Muscle of leg (tissue), 11 donors: ENCODE data around the gene KCNH2. TPM values are rescaled to one million over a fixed set of nuclear protein-coding genes. Genes with fewer than 3 reads are reported as not detected.

Experiments used
- DNase-seq: peaks from one replicate; pipeline ENCODE4 v3.0.0; 2013
- H3K27ac ChIP-seq: one replicate; pipeline ENCODE4 v1.5.1; 2013; ENCODE audit warnings: mild to moderate bottlenecking, low read length, control low read depth
- H3K27me3 ChIP-seq: one replicate; pipeline ENCODE4 v1.6.1; 2013; ENCODE audit warnings: low read length; ENCODE audit not compliant: control insufficient read depth, insufficient read depth
- H3K36me3 ChIP-seq: one replicate; pipeline ENCODE4 v1.6.1; 2013; ENCODE audit warnings: low read length; ENCODE audit not compliant: control insufficient read depth, insufficient read depth
- H3K4me1 ChIP-seq: one replicate; pipeline ENCODE4 v1.6.1; 2013; ENCODE audit warnings: low read length; ENCODE audit not compliant: control insufficient read depth, insufficient read depth
- H3K4me3 ChIP-seq: one replicate; pipeline ENCODE4 v1.5.1; 2013; ENCODE audit warnings: low read length, control low read depth
- H3K9me3 ChIP-seq: replicated peaks from 2 replicates; pipeline ENCODE4 v1.6.1; 2013; ENCODE audit warnings: low read depth, low read length; ENCODE audit not compliant: control insufficient read depth
- WGBS: methylation state at CpG from one replicate; pipeline ENCODE4 v1.1.5; 2013; ENCODE audit warnings: missing lambda C conversion rate; ENCODE audit not compliant: insufficient coverage; 5-methylcytosine and 5-hydroxymethylcytosine counted together
- polyA plus RNA-seq, 8 donors: library from polyadenylated mRNA; unstranded; fragments of 120-200 nt; gene quantifications; one replicate each; pipeline versions ENCODE4 v1.2.1 to v1.2.3, GENCODE V29; 2013; ENCODE audit warnings: inconsistent platforms in 1 of 8, low replicate concordance in 1 of 8; ENCODE audit not compliant: insufficient read length in 8 of 8, insufficient read depth in 1 of 8
- total RNA-seq: library from RNA; stranded (reverse); fragments of 120-200 nt; gene quantifications from one replicate; pipeline ENCODE4 v1.2.4, GENCODE V29; 2013

KCNH2 gene
- total and polyA plus RNA-seq, 9 donors: 9.7 to 26.9 (median 19.6) TPM

- DNase-seq: no peak
- Histone ChIP-seq H3K9me3 (no peaks in the 10 kb centered on the region), H3K27ac (no peak overlapping the region), H3K27me3 (peaks cover 16% of the 10 kb centered on the region), H3K4me1 (peaks cover 35% of the 10 kb centered on the region), H3K4me3 (no peak overlapping the region), H3K36me3 (no peaks in the 10 kb centered on the region)
- WGBS: 63% methylated on average over 20 of the region's 23 CpGs
Observed at GRCh38 chr7:151006590-151007300, 28.6 kb upstream of the KCNH2 start.

- WGBS: 51% methylated on average over 3 of the region's 9 CpGs
- no peaks in the 10 kb centered on the region for H3K36me3 ChIP-seq
Observed at GRCh38 chr7:151005566-151005965, 27.4 kb upstream of the KCNH2 start.

GRCh38 chr7:151003572-151003971 is 25.5 kb upstream of the KCNH2 start:
- no peak overlapping the region for H3K4me3 ChIP-seq
- H3K36me3 ChIP-seq: no peaks in the 10 kb centered on the region
- H3K27ac ChIP-seq: no peak overlapping the region
- H3K4me1 ChIP-seq: peaks cover 16% of the 10 kb centered on the region
- no peaks in the 10 kb centered on the region for H3K9me3 ChIP-seq
- WGBS: 62% methylated on average over 10 of the region's 12 CpGs
- DNase-seq: no peak
- H3K27me3 ChIP-seq: peaks cover 1% of the 10 kb centered on the region

More at GRCh38 chr7:151005566-151005965, 27.4 kb upstream of the KCNH2 start:
- Histone ChIP-seq H3K9me3 (no peaks in the 10 kb centered on the region), H3K4me1 (peaks cover 32% of the 10 kb centered on the region), H3K27ac (no peak overlapping the region), H3K27me3 (peaks cover 14% of the 10 kb centered on the region), H3K4me3 (no peak overlapping the region)
- no peak for DNase-seq

- Histone ChIP-seq H3K27ac (no peak overlapping the region), H3K4me1 (peaks cover 5% of the 10 kb centered on the region), H3K4me3 (no peak overlapping the region), H3K27me3 (no peaks in the 10 kb centered on the region), H3K36me3 (no peaks in the 10 kb centered on the region), H3K9me3 (no peaks in the 10 kb centered on the region)
- no peak for DNase-seq
- 97% methylated on average over 11 of the region's 16 CpGs for WGBS
Observed at GRCh38 chr7:151001546-151001945, 23.4 kb upstream of the KCNH2 start.

- WGBS: 90% methylated on average over 11 of the region's 13 CpGs
- no peak for DNase-seq
- no peaks in the 10 kb centered on the region for H3K36me3 ChIP-seq
- no peaks in the 10 kb centered on the region for H3K9me3 ChIP-seq
- H3K27me3 ChIP-seq: no peaks in the 10 kb centered on the region
- no peak overlapping the region for H3K4me3 ChIP-seq
- peaks cover 5% of the 10 kb centered on the region for H3K4me1 ChIP-seq
- no peak overlapping the region for H3K27ac ChIP-seq
Observed at GRCh38 chr7:151000897-151001495, 22.9 kb upstream of the KCNH2 start.

- Histone ChIP-seq H3K9me3 (no peaks in the 10 kb centered on the region), H3K27ac (no peak overlapping the region), H3K27me3 (no peaks in the 10 kb centered on the region), H3K4me1 (peaks cover 11% of the 10 kb centered on the region), H3K36me3 (no peaks in the 10 kb centered on the region), H3K4me3 (no peak overlapping the region)
- DNase-seq: no peak
- WGBS: 91% methylated on average over 5 of the region's 5 CpGs
Observed at GRCh38 chr7:150999497-151000230, 21.5 kb upstream of the KCNH2 start.

GRCh38 chr7:150999001-150999400 is 20.9 kb upstream of the KCNH2 start:
- WGBS: 91% methylated on average over 11 of the region's 12 CpGs
- DNase-seq: no peak

GRCh38 chr7:150998341-150998740 is 20.2 kb upstream of the KCNH2 start:
- H3K4me1 ChIP-seq: peaks cover 16% of the 10 kb centered on the region
- H3K9me3 ChIP-seq: no peaks in the 10 kb centered on the region
- no peak for DNase-seq
- no peak overlapping the region for H3K27ac ChIP-seq
- WGBS: 84% methylated on average over 18 of the region's 20 CpGs
- H3K27me3 ChIP-seq: no peaks in the 10 kb centered on the region
- no peak overlapping the region for H3K4me3 ChIP-seq
- H3K36me3 ChIP-seq: no peaks in the 10 kb centered on the region

More at GRCh38 chr7:150999001-150999400, 20.9 kb upstream of the KCNH2 start:
- H3K4me3 ChIP-seq: no peak overlapping the region
- H3K36me3 ChIP-seq: no peaks in the 10 kb centered on the region
- no peak overlapping the region for H3K27ac ChIP-seq
- H3K27me3 ChIP-seq: no peaks in the 10 kb centered on the region
- H3K4me1 ChIP-seq: peaks cover 16% of the 10 kb centered on the region
- H3K9me3 ChIP-seq: no peaks in the 10 kb centered on the region

GRCh38 chr7:150997817-150998216 is 19.7 kb upstream of the KCNH2 start:
- WGBS: 92% methylated on average over 2 of the region's 5 CpGs
- DNase-seq: no peak
- no peaks in the 10 kb centered on the region for H3K9me3 ChIP-seq
- peaks cover 16% of the 10 kb centered on the region for H3K4me1 ChIP-seq
- no peaks in the 10 kb centered on the region for H3K36me3 ChIP-seq
- no peaks in the 10 kb centered on the region for H3K27me3 ChIP-seq
- no peak overlapping the region for H3K27ac ChIP-seq
- no peak overlapping the region for H3K4me3 ChIP-seq

- no peaks in the 10 kb centered on the region for H3K27me3 ChIP-seq
- no peak overlapping the region for H3K27ac ChIP-seq
- no peak overlapping the region for H3K4me3 ChIP-seq
- DNase-seq: no peak
- H3K4me1 ChIP-seq: peaks cover 16% of the 10 kb centered on the region
- 71% methylated on average over 6 of the region's 8 CpGs for WGBS
- no peaks in the 10 kb centered on the region for H3K9me3 ChIP-seq
- H3K36me3 ChIP-seq: no peaks in the 10 kb centered on the region
Observed at GRCh38 chr7:150997075-150997511, 19.0 kb upstream of the KCNH2 start.
